NCI-H146 treated with DMSO at 0.1 percent for 48 hours (cell line): ENCODE data around the gene KIAA1217.

ENCODE experiments used
- DNase-seq: peaks from one replicate; lab custom pipeline; 2025; ENCODE audit not compliant: unreplicated experiment; lab: John Stamatoyannopoulos, UW

Gene KIAA1217

DNA sequence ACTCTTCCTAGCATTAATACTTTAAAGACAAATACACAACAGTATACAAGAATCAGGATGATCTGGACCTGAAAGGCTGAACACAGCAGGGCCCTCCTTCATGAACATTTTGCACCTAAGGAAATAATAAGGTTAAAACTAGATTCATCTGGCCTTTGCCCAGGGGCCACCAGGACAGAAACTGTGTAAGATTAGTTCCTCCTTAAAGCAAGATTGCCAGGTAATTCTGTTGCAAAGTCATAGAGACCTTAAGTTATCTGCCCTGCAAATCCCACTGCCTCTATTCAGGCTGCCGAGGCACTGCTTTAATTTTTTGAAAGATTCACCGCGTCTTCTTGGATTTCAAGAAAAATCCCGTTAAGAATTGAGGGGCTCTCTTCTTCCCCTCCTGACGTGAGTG lies 1.6 kb upstream of the KIAA1217 start:
- no peak for DNase-seq

DNA sequence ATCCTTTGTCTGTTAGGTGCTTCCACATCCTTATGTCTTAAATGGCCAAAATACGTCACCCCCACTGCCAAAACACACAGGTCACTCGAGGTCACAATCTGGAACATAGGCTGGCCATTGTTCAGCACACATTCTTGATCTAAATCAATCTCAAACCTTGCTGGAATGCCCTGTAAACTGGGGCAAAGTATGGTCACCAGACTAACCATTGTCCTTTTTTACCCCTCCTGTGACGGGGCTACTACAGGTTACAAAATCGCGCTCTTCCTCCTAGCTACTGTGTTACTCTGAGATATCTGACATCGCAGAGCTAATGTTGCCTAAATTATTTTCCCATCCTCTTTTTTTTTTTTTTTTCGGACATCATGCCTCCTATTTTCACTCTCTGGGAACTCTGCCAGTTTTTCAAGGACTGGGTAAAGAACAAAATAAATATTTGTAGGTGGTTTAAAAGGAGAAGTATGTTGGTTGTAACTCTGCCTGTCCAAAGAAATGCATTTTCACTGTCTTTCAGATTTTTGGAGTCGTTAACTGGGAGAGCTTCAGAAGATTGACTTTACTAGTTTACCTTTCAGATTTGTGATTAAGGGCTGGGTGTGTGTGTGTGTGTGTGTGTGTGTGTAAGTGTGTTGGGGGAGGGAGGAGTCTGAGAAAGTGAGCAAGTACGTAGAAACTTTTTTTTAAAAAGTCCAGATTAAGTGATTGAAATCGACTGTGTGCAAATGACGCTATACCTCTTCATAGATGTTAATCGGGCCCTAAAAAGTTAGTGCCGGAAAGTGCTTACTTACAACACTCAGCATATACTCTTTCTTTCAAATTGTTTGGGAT lies 942 bp upstream of the KIAA1217 start:
- DNase-seq, result no peak

DNA sequence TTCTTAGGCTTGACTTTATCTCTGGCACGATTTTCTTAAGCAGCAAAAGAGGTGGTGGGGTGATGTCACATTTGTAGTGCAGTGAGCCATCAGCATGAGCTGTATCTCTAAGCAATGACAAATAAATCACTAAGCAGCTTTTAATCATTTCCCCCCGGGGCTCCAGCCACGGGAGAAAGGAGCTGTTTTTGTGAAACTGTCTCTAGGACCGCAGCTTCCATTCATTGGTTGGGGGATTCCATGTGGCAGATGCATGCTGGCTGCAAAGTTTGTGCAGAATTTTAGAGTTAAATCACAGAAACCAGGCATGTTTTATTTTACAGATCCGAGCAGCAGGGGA lies 464 bp downstream of the KIAA1217 start:
- DNase-seq, result no peak

DNA sequence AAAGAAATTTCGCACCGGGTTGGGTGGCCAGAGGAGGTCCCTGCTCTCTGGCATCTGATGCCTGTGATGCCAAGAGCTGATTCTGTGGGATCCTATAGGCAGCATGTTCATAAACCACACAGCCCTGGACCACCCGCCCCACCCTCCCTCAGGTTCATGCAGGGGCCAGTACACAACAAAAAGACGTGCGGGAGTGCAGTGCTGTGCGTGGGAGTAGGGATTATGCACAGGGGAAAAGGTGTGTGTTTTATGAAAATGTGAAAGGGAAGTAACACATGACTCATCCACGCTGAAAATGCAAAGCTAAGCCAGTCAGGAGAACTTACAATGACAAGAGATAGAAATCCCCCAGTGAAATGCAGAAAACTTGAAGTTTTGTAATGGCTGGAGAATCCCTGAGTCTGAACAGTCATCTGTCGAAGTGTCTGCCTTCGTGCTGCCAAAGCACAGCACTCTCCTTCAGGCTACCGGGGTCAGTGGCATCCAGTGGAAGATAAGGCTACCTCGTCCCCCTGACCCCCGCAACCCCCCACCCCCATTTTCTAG lies 1.1 kb downstream of the KIAA1217 start:
- DNase-seq, result no peak

DNA sequence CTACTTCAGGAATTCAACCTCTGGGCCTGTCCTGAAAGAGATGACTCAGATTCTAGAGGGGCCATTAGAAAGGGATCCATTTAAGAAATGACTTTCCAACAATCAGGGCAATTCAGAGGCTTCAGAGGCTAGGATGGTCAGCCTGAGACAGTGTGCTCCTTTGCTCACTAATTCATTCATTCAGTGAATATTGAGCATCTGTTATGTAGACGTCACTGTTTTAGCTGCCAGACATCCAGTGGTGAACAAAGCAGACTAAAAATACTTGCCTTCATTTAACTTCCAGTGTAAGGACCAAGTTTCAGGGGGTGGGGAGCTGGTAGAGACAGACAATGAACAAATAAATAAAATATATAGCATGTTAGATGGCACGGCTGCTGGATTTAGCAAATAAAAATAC lies 1.6 kb downstream of the KIAA1217 start:
- no peak for DNase-seq

DNA sequence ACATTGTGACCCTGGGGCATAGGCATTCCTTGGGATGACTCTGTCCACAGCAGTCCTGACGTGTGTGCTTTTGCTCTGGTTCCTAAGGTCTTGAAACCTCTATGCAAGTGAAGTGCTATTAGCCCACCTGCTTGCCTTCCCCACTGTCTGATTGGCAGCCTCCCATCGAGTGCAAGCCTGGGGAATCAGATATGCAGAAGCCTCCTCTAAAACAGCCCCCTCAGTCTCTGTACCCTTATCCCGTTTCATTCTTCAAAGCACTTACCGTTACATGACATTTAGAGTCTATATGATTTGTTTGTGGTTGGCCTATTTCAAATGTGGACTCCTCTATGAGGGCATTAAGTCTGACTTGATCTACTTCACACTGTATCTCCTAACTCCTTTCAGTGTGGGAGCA lies 4.3 kb downstream of the KIAA1217 start:
- no peak for DNase-seq

DNA sequence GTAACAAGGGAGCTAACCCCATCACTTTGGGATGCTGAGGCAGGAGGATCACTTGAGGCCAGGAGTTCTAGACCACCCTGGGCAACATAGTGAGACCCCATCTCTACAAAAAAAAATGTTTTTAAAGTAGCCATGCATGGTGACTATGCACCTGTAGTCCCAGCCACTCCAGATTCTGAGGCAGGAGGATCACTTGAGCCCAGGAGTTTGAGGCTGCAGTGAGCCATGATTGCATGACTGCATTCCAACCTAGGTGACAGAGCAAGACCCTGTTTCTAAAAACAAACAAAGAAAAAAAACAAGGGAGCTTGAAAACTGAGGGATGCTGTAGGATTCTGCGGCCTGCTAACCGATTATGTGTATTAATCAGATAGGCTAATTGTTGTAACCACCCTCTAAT lies 4.9 kb downstream of the KIAA1217 start:
- DNase-seq, result no peak

DNA sequence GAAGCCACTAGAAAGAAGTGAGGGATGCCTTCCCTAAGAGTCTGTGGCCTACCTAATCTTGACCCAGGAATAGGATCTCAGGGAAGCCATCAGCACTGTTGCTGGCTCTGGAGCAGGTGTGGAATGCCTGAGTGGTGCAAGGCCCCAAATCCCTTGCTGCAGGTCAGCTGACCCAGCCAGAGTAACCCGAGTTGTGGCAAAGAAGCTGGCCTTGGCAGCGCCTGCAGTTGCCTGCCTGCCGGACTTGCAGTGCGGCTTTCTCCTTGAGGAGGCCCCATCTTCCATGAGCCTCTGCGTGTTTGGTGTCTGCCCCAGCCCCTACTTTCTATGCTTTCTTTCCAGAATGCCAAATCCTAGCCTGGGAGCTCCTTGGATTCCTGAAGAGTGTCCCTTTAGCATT lies 5.8 kb downstream of the KIAA1217 start:
- no peak for DNase-seq

DNA sequence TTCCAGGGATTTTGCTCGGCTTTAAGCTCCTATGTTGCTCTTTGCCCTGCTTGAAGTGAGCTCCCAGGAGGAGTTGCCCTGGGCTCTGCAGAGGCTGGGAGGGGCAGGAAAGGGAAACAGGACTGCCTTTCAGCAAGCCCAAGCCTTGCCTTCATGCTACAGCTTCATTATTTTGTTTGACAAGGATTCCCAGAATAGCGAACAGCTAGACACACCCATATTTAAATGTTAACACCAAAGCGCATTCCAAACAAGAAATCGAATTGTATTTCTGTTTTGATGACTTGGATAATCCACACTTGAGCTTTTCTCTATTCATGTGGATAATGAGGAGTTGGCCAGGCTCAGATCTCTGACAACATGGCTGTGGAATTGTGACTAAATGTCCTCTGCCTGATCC lies 6.3 kb downstream of the KIAA1217 start:
- DNase-seq, result no peak

DNA sequence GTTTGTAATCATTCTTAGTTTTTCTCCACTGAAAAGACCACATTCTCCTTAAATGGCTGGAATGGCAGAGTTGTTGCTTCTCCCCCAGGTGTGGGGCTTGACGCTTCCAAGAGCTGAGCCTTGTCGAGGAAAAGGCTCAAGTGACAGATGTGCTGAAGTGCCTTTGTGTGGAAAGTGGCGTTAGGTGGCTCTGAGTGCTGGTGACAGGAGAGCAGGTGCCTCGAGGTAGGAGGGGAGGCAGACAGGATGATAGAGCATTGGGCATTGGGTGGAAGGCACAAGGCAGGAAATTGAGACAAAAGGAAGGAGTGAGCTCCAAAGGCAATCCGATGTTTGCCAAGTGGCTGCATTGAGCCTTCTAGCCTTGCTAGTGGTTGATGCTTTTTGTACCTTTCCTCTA lies 6.7 kb downstream of the KIAA1217 start:
- DNase-seq, result no peak

DNA sequence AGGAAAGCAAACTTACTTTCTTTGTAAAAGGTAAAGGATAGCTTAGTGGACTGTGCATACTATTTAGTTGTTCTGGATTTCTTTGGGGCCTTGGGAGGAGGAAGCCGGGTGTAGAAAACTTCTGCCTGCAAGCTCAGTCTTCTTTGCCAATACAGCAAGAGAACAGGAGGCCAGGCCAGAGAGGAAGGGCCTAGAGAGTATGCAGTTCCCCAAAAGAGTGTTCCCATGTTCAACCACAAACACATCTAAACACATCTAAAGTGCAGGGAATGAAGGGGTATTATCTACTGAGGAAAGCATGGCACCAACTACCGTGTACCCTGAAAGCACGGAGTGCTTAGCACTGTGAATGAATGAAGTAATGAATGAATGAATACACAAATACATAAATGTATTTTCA lies 11.0 kb downstream of the KIAA1217 start:
- DNase-seq, result no peak

DNA sequence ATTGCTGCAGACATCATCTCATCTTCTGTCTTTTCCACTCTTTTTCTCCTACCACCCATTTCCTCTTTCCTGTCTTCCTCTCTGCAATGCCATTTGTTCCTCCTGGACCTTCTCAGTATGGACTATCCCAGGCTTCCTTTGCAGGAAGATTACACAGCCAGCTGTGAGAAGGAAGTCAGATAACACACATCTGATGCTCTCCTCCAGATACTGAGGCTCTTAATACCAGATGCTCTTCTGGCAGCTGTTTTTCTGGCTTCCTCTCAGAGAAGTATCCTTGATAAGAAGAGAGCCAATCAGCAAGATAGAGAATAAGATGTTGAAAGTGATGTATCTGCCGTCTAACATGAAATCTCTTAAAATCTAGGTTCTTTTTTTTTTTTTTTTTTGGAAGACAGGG lies 14.4 kb downstream of the KIAA1217 start:
- DNase-seq, result no peak

DNA sequence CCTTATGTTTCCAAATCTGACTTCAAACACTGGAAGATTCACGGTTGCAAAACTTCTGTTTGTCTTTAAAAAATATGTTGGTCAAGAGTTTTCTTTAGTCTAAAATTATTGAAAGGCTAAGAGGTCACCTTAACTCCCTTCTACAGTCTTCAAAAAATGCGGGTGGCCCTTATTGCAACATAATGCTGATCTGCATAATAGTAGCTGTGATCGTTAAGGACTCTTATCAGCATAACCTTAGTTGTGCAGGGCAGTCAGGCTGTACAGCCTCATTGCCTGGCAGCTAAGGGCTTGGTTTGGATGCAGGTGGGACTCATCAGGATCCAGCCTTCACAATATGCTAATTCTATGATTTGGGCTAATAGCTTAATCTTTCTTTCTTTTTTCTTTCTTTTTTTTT lies 15.0 kb downstream of the KIAA1217 start:
- no peak for DNase-seq

DNA sequence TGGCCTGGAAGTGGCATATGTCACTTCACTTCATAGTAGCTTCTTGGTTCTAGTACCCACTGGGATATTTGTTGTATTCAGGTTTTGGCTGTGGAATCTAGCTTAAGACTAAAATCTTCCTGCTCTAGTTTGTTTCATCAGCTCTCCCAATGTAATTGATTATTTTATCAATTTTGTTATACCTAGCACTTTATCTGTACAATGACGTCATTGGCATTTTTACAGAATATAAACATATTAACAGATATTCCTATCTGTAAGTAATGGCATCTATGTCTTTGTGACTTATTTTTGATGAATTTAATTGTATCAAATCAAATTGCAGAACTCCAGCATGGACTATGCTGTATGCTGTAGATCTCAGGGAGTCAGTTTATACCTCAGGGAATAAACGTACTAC lies 19.7 kb downstream of the KIAA1217 start:
- no peak for DNase-seq

DNA sequence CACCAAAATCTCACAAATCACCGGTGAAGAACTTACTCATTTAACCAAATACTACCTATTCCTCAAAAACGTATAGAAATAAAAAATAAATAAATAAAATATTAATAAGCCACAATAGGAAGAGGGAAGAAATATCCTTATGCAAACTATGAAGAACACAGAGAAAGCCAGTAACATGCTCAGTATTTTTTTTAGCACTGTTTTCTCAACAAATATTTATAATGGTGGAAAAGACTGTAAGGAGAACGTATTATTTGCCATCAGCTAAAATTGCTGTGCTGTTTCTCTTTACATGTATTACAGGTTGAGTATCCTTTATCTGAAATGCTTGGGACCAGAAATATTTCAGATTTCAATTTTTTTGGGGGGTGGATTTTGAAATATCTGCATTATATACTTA lies 21.0 kb downstream of the KIAA1217 start:
- DNase-seq, result no peak

DNA sequence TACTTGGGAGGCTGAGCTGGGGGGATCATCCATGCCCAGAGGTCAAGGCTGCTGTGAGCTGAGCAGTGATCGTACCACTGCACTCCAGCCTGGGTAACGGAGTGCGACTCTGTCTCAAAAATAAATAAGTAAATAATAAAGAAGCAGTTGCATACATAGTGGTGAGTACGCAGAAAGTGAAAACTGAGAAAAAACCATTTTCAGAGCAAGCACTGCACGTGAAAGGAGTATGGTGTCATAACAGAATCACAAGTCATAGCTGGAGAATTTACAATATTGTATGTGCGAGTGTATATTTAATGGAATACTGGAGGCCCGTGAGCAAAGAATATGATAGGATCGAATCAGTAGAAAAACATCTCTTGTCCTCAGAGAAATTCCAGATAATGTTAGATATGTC lies 22.3 kb downstream of the KIAA1217 start:
- DNase-seq, result no peak

DNA sequence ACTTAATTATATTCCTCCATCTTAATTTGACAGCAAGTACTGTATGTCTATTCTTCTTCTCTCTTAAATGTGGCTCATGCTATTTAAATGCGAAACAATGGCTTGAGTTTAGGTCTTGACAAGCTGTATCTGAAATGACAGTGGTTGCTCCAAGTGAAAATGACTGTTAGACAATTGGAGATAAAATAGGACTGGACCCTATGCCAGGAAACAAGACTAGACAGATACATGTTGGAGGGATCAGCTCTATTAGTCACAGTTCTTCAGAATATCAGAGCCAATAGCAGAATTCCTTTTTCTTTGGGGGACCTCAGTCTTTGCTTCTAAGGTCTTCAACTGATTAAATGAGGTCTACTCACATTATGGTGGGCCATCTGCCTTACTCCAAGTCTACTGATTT lies 25.8 kb downstream of the KIAA1217 start:
- no peak for DNase-seq

DNA sequence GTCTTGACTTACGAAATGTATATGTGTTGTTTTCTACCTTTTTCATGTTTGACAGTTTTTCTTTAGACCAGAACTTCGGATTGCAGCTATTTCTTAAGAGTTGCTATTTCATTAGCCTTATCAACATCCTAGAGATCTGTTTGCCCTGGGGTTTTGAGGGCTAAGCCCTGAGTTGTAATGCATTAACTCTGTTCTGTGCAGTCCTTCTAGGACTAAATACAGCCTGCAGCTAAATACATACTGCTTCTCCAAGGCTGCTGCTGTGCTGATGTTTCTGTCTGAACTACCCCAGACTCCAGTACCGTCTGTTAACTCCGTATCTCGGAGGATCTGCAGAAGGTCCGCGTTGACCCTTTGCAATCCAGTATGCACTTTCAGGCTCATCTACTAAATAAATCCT lies 26.5 kb downstream of the KIAA1217 start:
- no peak for DNase-seq

DNA sequence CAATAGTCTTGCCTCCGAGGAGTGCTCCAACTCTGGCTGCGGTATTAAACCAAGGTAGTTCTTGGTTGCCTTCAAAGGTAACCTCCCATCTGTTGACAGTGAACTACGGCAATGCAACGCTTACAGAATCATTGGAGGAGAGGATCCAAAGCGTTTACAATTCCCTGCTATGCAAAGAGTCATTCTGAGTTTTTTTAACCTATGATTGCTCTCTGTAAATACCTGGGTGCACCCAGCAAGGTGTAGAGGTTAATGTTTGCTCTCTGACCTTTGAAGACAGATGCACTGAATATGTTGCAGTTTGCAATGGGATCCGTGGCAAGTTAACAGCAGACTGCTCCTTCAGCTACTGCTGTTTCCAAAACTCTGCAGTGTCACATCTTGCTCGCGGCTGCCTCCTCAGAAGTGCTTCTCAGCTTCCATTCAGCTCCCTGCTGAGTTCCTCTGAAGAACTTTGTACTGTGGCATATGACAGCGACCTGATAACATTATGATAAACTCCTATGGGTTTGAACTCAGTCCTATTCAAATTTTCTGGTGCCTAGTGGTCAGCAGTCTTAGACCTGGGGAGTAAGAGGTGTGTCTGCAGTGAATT lies 29.0 kb downstream of the KIAA1217 start:
- no peak for DNase-seq

DNA sequence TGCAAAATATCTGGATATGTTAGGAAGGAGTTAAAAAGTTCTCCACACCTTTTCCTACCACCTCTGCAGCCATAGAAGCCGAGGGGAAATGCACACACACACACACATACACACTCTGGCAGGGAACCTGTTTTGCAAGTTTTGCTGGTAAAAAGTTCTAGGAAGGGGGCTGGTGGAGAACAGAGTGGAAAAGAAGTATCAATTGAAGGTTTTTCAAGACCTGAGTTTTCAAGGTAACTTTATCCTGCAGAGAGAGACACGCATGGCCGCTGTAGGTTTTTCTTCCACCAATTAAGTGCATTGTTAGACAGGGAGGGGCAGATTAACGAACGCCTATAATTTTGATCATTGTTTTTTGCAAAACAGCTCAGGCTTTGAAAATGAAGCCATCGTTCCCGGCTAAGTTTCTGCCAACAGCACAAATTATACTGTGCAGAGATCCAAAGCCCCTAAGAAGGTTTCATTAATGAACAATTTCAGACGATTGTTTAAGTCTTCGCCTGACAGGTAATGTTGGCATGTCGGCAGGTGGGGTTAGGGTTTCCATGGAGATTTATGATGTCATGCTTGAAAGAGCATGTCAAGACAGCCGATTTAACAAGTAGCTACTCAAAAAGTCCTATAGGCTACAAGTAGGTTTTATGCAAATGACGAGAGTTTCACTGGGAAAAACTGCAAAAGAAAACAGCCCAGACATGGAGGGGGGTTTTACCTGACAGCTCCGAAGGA lies 29.7 kb downstream of the KIAA1217 start:
- no peak for DNase-seq

DNA sequence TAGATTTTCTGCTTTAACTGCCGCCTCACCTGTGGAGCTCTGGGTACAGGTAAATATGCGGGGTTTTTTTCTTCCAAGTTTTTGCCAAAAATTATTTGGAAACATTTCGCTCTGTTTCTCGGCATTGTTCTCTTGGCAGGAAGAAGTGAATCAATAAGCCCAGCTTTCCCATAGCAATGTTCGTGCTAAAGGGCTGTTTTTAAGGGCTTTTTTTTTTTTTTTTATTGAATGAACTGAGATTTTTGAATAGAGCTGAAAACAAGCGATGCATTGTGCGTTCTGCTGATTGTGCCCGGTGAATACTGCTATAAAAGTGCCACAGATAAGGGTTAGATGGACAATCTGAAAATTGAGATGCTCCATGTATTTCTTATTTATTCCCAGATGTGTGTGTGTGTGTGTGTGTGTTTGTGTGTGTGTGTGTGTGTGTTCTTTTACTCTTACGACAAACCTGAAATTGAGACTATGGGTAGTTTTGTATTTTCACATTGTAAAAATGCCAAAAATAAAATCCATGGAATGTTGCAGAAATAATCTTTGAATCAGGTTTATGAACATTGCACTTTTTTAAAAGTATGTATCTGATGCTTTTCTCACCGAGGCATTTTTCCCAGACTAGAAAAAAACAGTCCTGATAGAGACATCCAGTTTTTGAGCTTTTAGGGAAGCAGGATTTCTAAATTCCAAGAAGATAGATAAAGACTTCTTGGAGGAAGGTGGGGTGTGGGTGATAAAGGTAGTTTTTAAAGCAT lies 30.5 kb downstream of the KIAA1217 start:
- DNase-seq, result no peak
